MM.1S (cell line): ENCODE results near the gene LUZP1.
A peak's percentile ranks its signal among the peaks of the same experiment; 100 is the strongest.

Experiments used
- DNase-seq: peaks from one replicate; pipeline ENCODE4 v3.0.0-alpha.2; 2015
- H2AFZ ChIP-seq: fragments of 300-600 bp; sonication (generic); 2 replicates; pipeline ENCODE4 v1.6.0; 2016; ENCODE audit warnings: antibody characterized with exemption, low read length
- H3F3A ChIP-seq: fragments of 300-600 bp; sonication (generic); 2 replicates; pipeline ENCODE4 v1.6.1; 2016; ENCODE audit warnings: mild to moderate bottlenecking, antibody characterized with exemption, low read length, moderate library complexity, mixed read lengths; ENCODE audit not compliant: insufficient read depth
- H3K27ac ChIP-seq: fragments of 300-600 bp; sonication (generic); 2 replicates; pipeline ENCODE4 v1.5.1; 2016; ENCODE audit warnings: mild to moderate bottlenecking, low read length
- H3K27me3 ChIP-seq: fragments of 300-600 bp; sonication (generic); replicated peaks from 2 replicates; pipeline ENCODE4 v1.6.0; 2016; ENCODE audit warnings: low read length; ENCODE audit not compliant: insufficient read depth
- H3K36me3 ChIP-seq: fragments of 300-600 bp; sonication (generic); replicated peaks from 2 replicates; pipeline ENCODE4 v1.6.1; 2016; ENCODE audit warnings: mild to moderate bottlenecking, low read length, mixed read lengths; ENCODE audit not compliant: insufficient read depth
- H3K4me1 ChIP-seq: fragments of 300-600 bp; sonication (generic); 2 replicates; pipeline ENCODE4 v1.6.1; 2016; ENCODE audit warnings: low read length, mixed read lengths
- H3K4me2 ChIP-seq: fragments of 300-600 bp; sonication (generic); 2 replicates; pipeline ENCODE4 v1.6.0; 2016; ENCODE audit warnings: low read depth, low read length
- H3K4me3 ChIP-seq: fragments of 300-600 bp; sonication (generic); 2 replicates; pipeline ENCODE4 v1.5.1; 2016; ENCODE audit warnings: low read length, mixed read lengths
- H3K79me2 ChIP-seq: fragments of 300-600 bp; sonication (generic); 2 replicates; pipeline ENCODE4 v1.6.1; 2016; ENCODE audit warnings: mixed run types, low read length, mixed read lengths
- H3K9ac ChIP-seq: fragments of 300-600 bp; sonication (generic); 2 replicates; pipeline ENCODE4 v1.6.1; 2016; ENCODE audit warnings: low read length, mixed read lengths
- H3K9me2 ChIP-seq: fragments of 300-600 bp; sonication (generic); replicated peaks from 2 replicates; pipeline ENCODE4 v1.6.1; 2016; ENCODE audit warnings: mild to moderate bottlenecking, low read length, mixed read lengths; ENCODE audit not compliant: insufficient read depth
- H3K9me3 ChIP-seq: fragments of 300-600 bp; sonication (generic); replicated peaks from 2 replicates; pipeline ENCODE4 v1.6.1; 2016; ENCODE audit warnings: mild to moderate bottlenecking, low read length, mixed read lengths; ENCODE audit not compliant: insufficient read depth
- H4K20me1 ChIP-seq: fragments of 300-600 bp; sonication (generic); 2 replicates; pipeline ENCODE4 v1.6.1; 2016; ENCODE audit warnings: mild to moderate bottlenecking, low read length, moderate library complexity, mixed read lengths; ENCODE audit not compliant: insufficient read depth
- CTCF ChIP-seq: fragments of 300-600 bp; sonication (generic); IDR thresholded peaks from 2 replicates; pipeline ENCODE4 v1.5.1; 2016; ENCODE audit warnings: antibody characterized with exemption, low read length, mixed read lengths
- EZH2 ChIP-seq: fragments of 300-600 bp; sonication (generic); optimal IDR thresholded peaks from 2 replicates; pipeline ENCODE3; 2017; ENCODE audit warnings: low read depth, mild to moderate bottlenecking, antibody characterized with exemption, low read length, mixed read lengths
- EZH2phosphoT487 ChIP-seq: fragments of 300-600 bp; sonication (generic); IDR thresholded peaks from 2 replicates; pipeline ENCODE4 v1.6.1; 2018; ENCODE audit warnings: antibody characterized with exemption, low read length

LUZP1 gene

GRCh38 chr1:23177438-23178380, 9.1 kb upstream of the LUZP1 start:
- no peaks in the 10 kb centered on the region for H3K36me3 ChIP-seq
- H3K4me3 ChIP-seq, result peak overlapping the region; percentile 43
- H3K9me3 ChIP-seq, result no peaks in the 10 kb centered on the region
- H3K9me2 ChIP-seq, result no peaks in the 10 kb centered on the region
- no peak overlapping the region for H3K9ac ChIP-seq
- H2AFZ ChIP-seq, result no peak overlapping the region
- H3K4me1 ChIP-seq, result no peaks in the 10 kb centered on the region
- peaks cover 33% of the 10 kb centered on the region for H3K27me3 ChIP-seq
- peak overlapping the region; percentile 52 for H3K4me2 ChIP-seq
- H3K79me2 ChIP-seq, result no peaks in the 10 kb centered on the region
- no peaks in the 10 kb centered on the region for H4K20me1 ChIP-seq
- DNase-seq, result peak; percentile 28
- no peaks in the 10 kb centered on the region for H3F3A ChIP-seq
- TF ChIP-seq CTCF (no peak), EZH2 (no peak), EZH2phosphoT487 (no peak)
- no peak overlapping the region for H3K27ac ChIP-seq

GRCh38 chr1:23177031-23177430, 8.4 kb upstream of the LUZP1 start:
- Histone ChIP-seq H3K27ac (no peak overlapping the region), H3K9me2 (no peaks in the 10 kb centered on the region), H3K4me3 (peak overlapping the region; percentile 43), H3K79me2 (no peaks in the 10 kb centered on the region), H3K9me3 (no peaks in the 10 kb centered on the region), H3K27me3 (peaks cover 33% of the 10 kb centered on the region), H3K4me2 (peak overlapping the region; percentile 52; the same call in 1 of the 2 replicates), H3K9ac (no peak overlapping the region), H3K36me3 (no peaks in the 10 kb centered on the region), H3F3A (no peaks in the 10 kb centered on the region), H4K20me1 (no peaks in the 10 kb centered on the region), H3K4me1 (no peaks in the 10 kb centered on the region), H2AFZ (no peak overlapping the region)
- TF ChIP-seq EZH2phosphoT487, result no peak
- no peak for TF ChIP-seq CTCF
- no peak for TF ChIP-seq EZH2
- DNase-seq, result no peak

- no peaks in the 10 kb centered on the region for H3K79me2 ChIP-seq
- H3K9me2 ChIP-seq, result no peaks in the 10 kb centered on the region
- no peaks in the 10 kb centered on the region for H3K9me3 ChIP-seq
- H3F3A ChIP-seq, result no peaks in the 10 kb centered on the region
- no peaks in the 10 kb centered on the region for H4K20me1 ChIP-seq
- H3K4me2 ChIP-seq, result no peak overlapping the region
- no peak for DNase-seq
- no peak for TF ChIP-seq EZH2phosphoT487
- TF ChIP-seq EZH2, result no peak
- TF ChIP-seq CTCF, result no peak
- H3K36me3 ChIP-seq, result no peaks in the 10 kb centered on the region
- H3K4me1 ChIP-seq, result no peaks in the 10 kb centered on the region
- no peak overlapping the region for H2AFZ ChIP-seq
- no peak overlapping the region for H3K27ac ChIP-seq
- no peak overlapping the region for H3K9ac ChIP-seq
- H3K27me3 ChIP-seq, result peaks cover 30% of the 10 kb centered on the region
- no peak overlapping the region for H3K4me3 ChIP-seq
Measured at GRCh38 chr1:23174426-23175110, 5.9 kb upstream of the LUZP1 start.
